MCF 10A (cell line): Measurements from ENCODE around the gene MAPRE3. TPM values are rescaled to one million over a fixed set of nuclear protein-coding genes. Genes with fewer than 3 reads are reported as not detected.
A peak's percentile ranks its signal among the peaks of the same experiment; 100 is the strongest.

Source experiments
- BruUV-seq: library from RNA; stranded (reverse); fragments of 400-500 nt; replicated peaks from 2 replicates; lab custom pipeline; 2021; lab: Mats Ljungman, UMichigan
- CTCF ChIA-PET: fragments of 300-600 bp; sonication (Branson Sonifier 250); formaldehyde crosslinking; extraction: SDS; loops from one replicate; lab custom pipeline; 2021; ENCODE audit warnings: antibody characterized with exemption, inconsistent platforms; lab: Yijun Ruan, JAX
- POLR2A ChIA-PET: fragments of 300-600, 350-650 bp; sonication (Branson Sonifier 250); formaldehyde crosslinking; extraction: SDS; loops from one replicate; lab custom pipeline; 2020; ENCODE audit warnings: antibody characterized with exemption, inconsistent platforms; lab: Yijun Ruan, JAX
- DNase-seq: peaks from one replicate; pipeline ENCODE4 v3.0.0-alpha.2; 2018; ENCODE audit not compliant: unreplicated experiment
- H3K27ac Mint-ChIP-seq: one replicate; pipeline ENCODE4 v1.8.0; 2022; ENCODE audit warnings: mild to moderate bottlenecking, low read depth, mixed read lengths; ENCODE audit not compliant: unreplicated experiment
- H3K27me3 Mint-ChIP-seq: one replicate; pipeline ENCODE4 v1.8.0; 2022; ENCODE audit warnings: mixed read lengths; ENCODE audit not compliant: insufficient read depth, unreplicated experiment
- H3K36me3 Mint-ChIP-seq: one replicate; pipeline ENCODE4 v1.8.0; 2022; ENCODE audit warnings: mild to moderate bottlenecking, moderate library complexity, mixed read lengths; ENCODE audit not compliant: insufficient read depth, unreplicated experiment
- H3K4me1 Mint-ChIP-seq: one replicate; pipeline ENCODE4 v1.8.0; 2022; ENCODE audit warnings: mixed read lengths; ENCODE audit not compliant: insufficient read depth, unreplicated experiment
- H3K4me3 Mint-ChIP-seq: one replicate; pipeline ENCODE4 v1.8.0; 2022; ENCODE audit warnings: mild to moderate bottlenecking, moderate library complexity, mixed read lengths; ENCODE audit not compliant: unreplicated experiment
- H3K9me3 Mint-ChIP-seq: one replicate; pipeline ENCODE4 v1.8.0; 2022; ENCODE audit warnings: mixed read lengths; ENCODE audit not compliant: unreplicated experiment
- intact Hi-C: fragments of 100-400 bp; cut with micrococcal nuclease; formaldehyde crosslinking; loops from 2 replicates; pipeline ENCODE4 v1.14.1; 2022
- total RNA-seq: library from RNA; stranded (reverse); gene quantifications from 2 replicates; pipeline ENCODE4 v1.2.3, GENCODE V29; 2022
- TF ChIP-seq, protein P1 (sequence below): fragments of 200-600 bp; IDR thresholded peaks from one replicate; pipeline ENCODE4 v1.8.0; 2022; ENCODE audit warnings: antibody characterized with exemption, mild to moderate bottlenecking; ENCODE audit not compliant: unreplicated experiment

The MAPRE3 gene
- total RNA-seq, 1 experiment from 2014 or later = 18.0 TPM

DNA sequence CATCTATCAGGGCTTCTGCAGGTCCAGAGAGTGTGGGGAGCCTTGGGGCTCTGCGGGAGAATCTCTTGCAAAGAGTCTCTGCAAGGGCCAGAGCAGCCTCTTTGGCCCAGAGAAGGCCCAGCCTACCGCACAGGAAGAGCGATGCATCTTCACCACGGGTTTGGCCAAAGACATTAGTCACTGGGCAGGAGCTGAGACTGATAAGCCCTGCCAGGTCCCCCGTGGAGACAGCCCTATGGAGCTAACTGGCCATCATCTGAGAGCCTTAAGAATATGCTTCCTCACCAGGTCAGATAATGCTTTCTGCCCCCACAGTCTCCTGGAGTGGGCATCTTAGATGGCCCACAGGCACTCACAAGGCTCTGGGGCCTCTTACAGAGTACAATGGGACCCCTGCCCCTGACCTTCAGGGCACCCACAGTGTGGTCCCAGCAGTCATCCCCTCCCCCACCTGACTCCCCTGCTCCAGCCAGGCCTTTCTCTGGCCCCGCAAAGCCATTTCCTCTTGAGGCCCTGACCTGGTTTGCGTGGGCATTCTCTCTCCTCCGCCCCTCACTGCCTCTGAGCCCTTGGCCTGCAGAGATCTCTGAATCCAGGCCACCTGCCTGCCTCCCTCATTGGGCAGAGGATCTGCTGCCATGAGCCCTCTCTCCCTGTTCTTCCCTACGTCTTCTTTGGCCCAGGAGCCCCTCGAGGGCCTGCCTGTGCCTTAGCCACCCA is 31.9 kb upstream of the MAPRE3 start:
- ChIA-PET CTCF (interaction anchor here (0.7 to 6.7 kb wide), 2 partner anchors 93 to 1014 kb away, joined by 3 to 82 read pairs; no protein-coding TSS in a partner anchor), POLR2A (no interaction called here)
- Mint-ChIP-seq H3K36me3 (no peaks in the 10 kb centered on the region), H3K9me3 (no peaks in the 10 kb centered on the region), H3K4me1 (peaks cover 7% of the 10 kb centered on the region), H3K27me3 (peaks cover 36% of the 10 kb centered on the region), H3K4me3 (no peak overlapping the region), H3K27ac (no peak overlapping the region)
- no TSS peak for BruUV-seq
- intact Hi-C loops = no loop called here
- TF ChIP-seq, protein P1, sequence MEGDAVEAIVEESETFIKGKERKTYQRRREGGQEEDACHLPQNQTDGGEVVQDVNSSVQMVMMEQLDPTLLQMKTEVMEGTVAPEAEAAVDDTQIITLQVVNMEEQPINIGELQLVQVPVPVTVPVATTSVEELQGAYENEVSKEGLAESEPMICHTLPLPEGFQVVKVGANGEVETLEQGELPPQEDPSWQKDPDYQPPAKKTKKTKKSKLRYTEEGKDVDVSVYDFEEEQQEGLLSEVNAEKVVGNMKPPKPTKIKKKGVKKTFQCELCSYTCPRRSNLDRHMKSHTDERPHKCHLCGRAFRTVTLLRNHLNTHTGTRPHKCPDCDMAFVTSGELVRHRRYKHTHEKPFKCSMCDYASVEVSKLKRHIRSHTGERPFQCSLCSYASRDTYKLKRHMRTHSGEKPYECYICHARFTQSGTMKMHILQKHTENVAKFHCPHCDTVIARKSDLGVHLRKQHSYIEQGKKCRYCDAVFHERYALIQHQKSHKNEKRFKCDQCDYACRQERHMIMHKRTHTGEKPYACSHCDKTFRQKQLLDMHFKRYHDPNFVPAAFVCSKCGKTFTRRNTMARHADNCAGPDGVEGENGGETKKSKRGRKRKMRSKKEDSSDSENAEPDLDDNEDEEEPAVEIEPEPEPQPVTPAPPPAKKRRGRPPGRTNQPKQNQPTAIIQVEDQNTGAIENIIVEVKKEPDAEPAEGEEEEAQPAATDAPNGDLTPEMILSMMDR = no peak
- DNase-seq = no peak

- no peak overlapping the region for H3K27ac Mint-ChIP-seq
- no peaks in the 10 kb centered on the region for H3K36me3 Mint-ChIP-seq
- TF ChIP-seq, protein P1 = no peak
- intact Hi-C loops = loop anchor here (5.0 kb wide), 1 partner anchor 333 kb away; no protein-coding TSS in a partner anchor
- H3K27me3 Mint-ChIP-seq = peaks cover 26% of the 10 kb centered on the region
- H3K4me1 Mint-ChIP-seq = peaks cover 7% of the 10 kb centered on the region
- no peaks in the 10 kb centered on the region for H3K9me3 Mint-ChIP-seq
- ChIA-PET CTCF (interaction anchor here (0.7 to 6.7 kb wide), 6 partner anchors 17 to 94 kb away, joined by 3 to 82 read pairs (median 4); no protein-coding TSS in a partner anchor), POLR2A (no interaction called here)
- no TSS peak for BruUV-seq
- no peak for DNase-seq
- no peak overlapping the region for H3K4me3 Mint-ChIP-seq
Measured at GRCh38 chr2:26940001-26940400, 30.4 kb upstream of the MAPRE3 start.

- H3K4me1 Mint-ChIP-seq = peaks cover 7% of the 10 kb centered on the region
- H3K27me3 Mint-ChIP-seq = peaks cover 29% of the 10 kb centered on the region
- TF ChIP-seq, protein P1 = no peak
- BruUV-seq = no TSS peak
- no peak overlapping the region for H3K4me3 Mint-ChIP-seq
- intact Hi-C loops = loop anchor here (5.0 kb wide), 1 partner anchor 334 kb away; no protein-coding TSS in a partner anchor
- ChIA-PET CTCF (interaction anchor here (0.6 to 6.7 kb wide), 11 partner anchors 8 to 150 kb away, joined by 3 to 82 read pairs (median 3); no protein-coding TSS in a partner anchor), POLR2A (no interaction called here)
- H3K27ac Mint-ChIP-seq = no peak overlapping the region
- H3K36me3 Mint-ChIP-seq = no peaks in the 10 kb centered on the region
- H3K9me3 Mint-ChIP-seq = no peaks in the 10 kb centered on the region
- peak; percentile 58 for DNase-seq
Measured at GRCh38 chr2:26941486-26941885, 29.0 kb upstream of the MAPRE3 start.

DNA sequence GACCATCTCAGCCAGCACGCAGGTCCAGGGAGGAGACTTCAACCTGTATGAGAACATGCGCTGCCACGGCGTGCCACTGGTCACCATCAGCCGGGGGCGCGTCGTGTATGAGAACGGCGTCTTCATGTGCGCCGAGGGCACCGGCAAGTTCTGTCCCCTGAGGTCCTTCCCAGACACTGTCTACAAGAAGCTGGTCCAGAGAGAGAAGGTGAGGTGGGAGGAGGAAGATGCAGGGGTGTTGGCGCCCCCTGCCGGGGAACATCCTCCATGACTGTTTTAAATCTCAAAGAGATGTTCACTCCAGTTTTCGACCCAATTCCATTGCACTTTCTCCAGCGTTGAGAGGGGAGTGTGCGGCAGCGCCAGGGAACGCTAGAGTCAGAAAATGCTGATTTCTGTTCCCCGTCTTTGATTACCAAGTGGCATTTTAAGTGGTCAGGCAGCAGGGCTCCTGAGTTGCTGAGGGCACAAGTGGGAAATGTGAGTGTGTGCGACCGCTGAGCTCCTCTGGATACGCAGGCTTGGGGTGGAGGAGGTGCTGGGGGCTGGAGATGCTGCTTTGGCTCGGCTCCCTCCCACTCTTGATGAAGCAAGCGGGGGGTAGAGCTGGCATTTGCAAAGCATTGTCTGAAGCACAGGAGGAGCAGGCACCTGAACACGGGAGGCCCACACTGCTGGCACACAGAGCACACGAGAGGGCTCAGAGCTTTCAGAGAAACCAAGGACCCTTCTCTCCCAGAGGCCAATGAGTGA is 27.7 kb upstream of the MAPRE3 start:
- H3K4me3 Mint-ChIP-seq = no peak overlapping the region
- no peaks in the 10 kb centered on the region for H3K36me3 Mint-ChIP-seq
- intact Hi-C loops = loop anchor here (1.0 to 5.0 kb wide), 2 partner anchors 96 to 335 kb away; no protein-coding TSS in a partner anchor
- TF ChIP-seq, protein P1 = peak; percentile 68
- no TSS peak for BruUV-seq
- peaks cover 7% of the 10 kb centered on the region for H3K4me1 Mint-ChIP-seq
- peaks cover 32% of the 10 kb centered on the region for H3K27me3 Mint-ChIP-seq
- no peak overlapping the region for H3K27ac Mint-ChIP-seq
- CTCF ChIA-PET = interaction anchor here (0.6 to 6.7 kb wide), 17 partner anchors 8 to 331 kb away, joined by 3 to 82 read pairs (median 4); no protein-coding TSS in a partner anchor
- no peaks in the 10 kb centered on the region for H3K9me3 Mint-ChIP-seq
- peak; percentile 63 for DNase-seq
- POLR2A ChIA-PET = no interaction called here
